Lung (tissue), 12 donors: Measurements from ENCODE around the gene NLGN3. TPM values are rescaled to one million over a fixed set of nuclear protein-coding genes. Genes with fewer than 3 reads are reported as not detected.

Experiments used
- ATAC-seq: fragments of 200-7000 bp; cut with Tn5 transposase; one replicate; pipeline ENCODE4 v1.9.1; 2020; ENCODE audit warnings: moderate number of reproducible peaks; ENCODE audit not compliant: insufficient read depth, low FRiP score
- DNase-seq, 3 donors: peaks; one replicate each; pipeline ENCODE4 v3.0.0-alpha.2; 2013 to 2017
- H3K27ac ChIP-seq, 2 donors: one replicate each; pipeline ENCODE4 v1.5.1; 2013; ENCODE audit warnings: mild to moderate bottlenecking in 2 of 2, moderate library complexity in 2 of 2, control low read depth in 1 of 2, inconsistent platforms in 1 of 2, low read depth in 1 of 2, low read length in 1 of 2
- H3K27me3 ChIP-seq, 3 donors: one replicate each; pipeline ENCODE4 v1.5.1; 2013; ENCODE audit warnings: low read length in 2 of 3; ENCODE audit not compliant: control insufficient read depth in 3 of 3, insufficient read depth in 3 of 3
- H3K36me3 ChIP-seq, 4 donors: one replicate each; pipeline ENCODE4 v1.5.1; 2013; ENCODE audit warnings: low read length in 4 of 4, mild to moderate bottlenecking in 1 of 4, moderate library complexity in 1 of 4; ENCODE audit not compliant: control insufficient read depth in 4 of 4, insufficient read depth in 4 of 4
- H3K4me1 ChIP-seq, 5 donors: one replicate each; pipeline ENCODE4 v1.5.1; 2013; ENCODE audit warnings: low read length in 5 of 5, mild to moderate bottlenecking in 2 of 5, moderate library complexity in 1 of 5; ENCODE audit not compliant: control insufficient read depth in 5 of 5, insufficient read depth in 5 of 5
- H3K4me3 ChIP-seq: one replicate; pipeline ENCODE4 v1.5.1; 2013; ENCODE audit warnings: mild to moderate bottlenecking, control low read depth, moderate library complexity
- H3K9ac ChIP-seq, 2 donors: one replicate each; pipeline ENCODE4 v1.5.1; 2013; ENCODE audit warnings: low read length in 2 of 2, control low read depth in 1 of 2; ENCODE audit not compliant: insufficient read depth in 1 of 2
- H3K9me3 ChIP-seq, 4 donors: one replicate each; pipeline ENCODE4 v1.5.1; 2013; ENCODE audit warnings: low read length in 3 of 4, mild to moderate bottlenecking in 1 of 4, moderate library complexity in 1 of 4; ENCODE audit not compliant: control insufficient read depth in 4 of 4, insufficient read depth in 3 of 4
- WGBS, 2 donors: extraction: QIAGEN DNeasy Blood & Tissue Kit; methylation state at CpG; one replicate each; pipeline ENCODE4 v1.1.7; 2013; 5-methylcytosine and 5-hydroxymethylcytosine counted together
- polyA plus RNA-seq, 2 donors: library from polyadenylated mRNA; stranded (reverse); fragments of 200-250 nt; gene quantifications; one replicate each; pipeline ENCODE4 v1.2.1, GENCODE V29; 2013
- total RNA-seq, 2 donors: library from RNA; depleted of rRNA in 1 of 2; stranded (reverse); fragments of >200 nt in 1 of 2; gene quantifications; one replicate each; pipeline ENCODE4 v1.2.1, GENCODE V29; 2014 to 2021
- TF ChIP-seq, protein P1 (sequence below): IDR thresholded peaks from 2 replicates; pipeline ENCODE4 v1.5.1; 2012; ENCODE audit warnings: mild to moderate bottlenecking; ENCODE audit errors: control extremely low read depth, extremely low read depth
- donor health status: control.
- donor health status: control.
- donor health status: Bipolar disorder and iron deficiency.
- donor health status: healthy.
- donor health status: DM: yes; HTN: yes; CAD: no.

The NLGN3 gene
- total and polyA plus RNA-seq, 4 donors: 0.20 to 1.5 (median 0.78) TPM

DNA sequence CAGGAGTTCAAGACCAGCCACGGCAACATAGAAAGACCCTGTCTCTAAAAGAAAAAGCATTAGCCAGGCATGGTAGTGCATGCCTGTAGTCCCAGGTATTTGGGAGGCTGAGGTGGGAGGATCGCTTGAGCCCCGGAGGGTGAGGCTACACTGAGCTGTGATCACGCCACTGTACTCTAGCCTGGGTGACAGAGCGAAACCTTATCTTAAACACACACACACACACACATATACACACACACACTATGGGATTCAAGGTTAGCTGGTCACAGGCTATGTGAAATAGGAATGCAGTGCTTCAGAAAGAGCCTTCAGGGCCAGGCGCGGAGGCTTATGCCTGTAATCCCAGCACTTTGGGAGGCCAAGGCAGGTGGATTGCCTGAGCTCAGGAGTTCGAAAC lies 23.5 kb downstream of the NLGN3 start:
- Histone ChIP-seq H3K27me3 (peaks cover 0 to 3% (median 0%) of the 10 kb centered on the region in 3 donors), H3K27ac (no peak overlapping the region), H3K4me3 (no peak overlapping the region), H3K4me1 (peaks cover 0 to 4% (median 0%) of the 10 kb centered on the region in 5 donors), H3K9ac (no peak overlapping the region), H3K9me3 (peaks cover 0 to 2% (median 0%) of the 10 kb centered on the region in 4 donors), H3K36me3 (no peaks in the 10 kb centered on the region)
- DNase-seq: no peak
- ATAC-seq: no peak
- 96 to 97% methylated on average over 8 of the region's 8 CpGs for WGBS, 2 donors
- TF ChIP-seq, protein P1, sequence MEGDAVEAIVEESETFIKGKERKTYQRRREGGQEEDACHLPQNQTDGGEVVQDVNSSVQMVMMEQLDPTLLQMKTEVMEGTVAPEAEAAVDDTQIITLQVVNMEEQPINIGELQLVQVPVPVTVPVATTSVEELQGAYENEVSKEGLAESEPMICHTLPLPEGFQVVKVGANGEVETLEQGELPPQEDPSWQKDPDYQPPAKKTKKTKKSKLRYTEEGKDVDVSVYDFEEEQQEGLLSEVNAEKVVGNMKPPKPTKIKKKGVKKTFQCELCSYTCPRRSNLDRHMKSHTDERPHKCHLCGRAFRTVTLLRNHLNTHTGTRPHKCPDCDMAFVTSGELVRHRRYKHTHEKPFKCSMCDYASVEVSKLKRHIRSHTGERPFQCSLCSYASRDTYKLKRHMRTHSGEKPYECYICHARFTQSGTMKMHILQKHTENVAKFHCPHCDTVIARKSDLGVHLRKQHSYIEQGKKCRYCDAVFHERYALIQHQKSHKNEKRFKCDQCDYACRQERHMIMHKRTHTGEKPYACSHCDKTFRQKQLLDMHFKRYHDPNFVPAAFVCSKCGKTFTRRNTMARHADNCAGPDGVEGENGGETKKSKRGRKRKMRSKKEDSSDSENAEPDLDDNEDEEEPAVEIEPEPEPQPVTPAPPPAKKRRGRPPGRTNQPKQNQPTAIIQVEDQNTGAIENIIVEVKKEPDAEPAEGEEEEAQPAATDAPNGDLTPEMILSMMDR: no peak

DNA sequence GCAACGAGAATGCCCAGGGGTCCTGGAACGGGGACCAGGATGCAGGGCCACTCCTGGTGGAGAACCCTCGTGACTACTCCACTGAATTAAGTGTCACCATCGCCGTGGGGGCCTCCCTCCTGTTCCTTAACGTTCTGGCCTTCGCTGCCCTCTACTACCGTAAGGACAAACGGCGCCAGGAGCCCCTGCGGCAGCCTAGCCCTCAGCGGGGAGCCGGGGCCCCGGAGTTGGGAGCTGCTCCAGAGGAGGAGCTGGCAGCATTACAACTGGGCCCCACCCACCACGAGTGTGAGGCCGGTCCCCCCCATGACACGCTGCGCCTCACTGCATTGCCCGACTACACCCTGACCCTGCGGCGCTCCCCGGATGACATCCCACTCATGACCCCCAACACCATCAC lies 24.9 kb downstream of the NLGN3 start:
- Histone ChIP-seq H3K36me3 (no peaks in the 10 kb centered on the region), H3K4me1 (peaks cover 0 to 4% (median 0%) of the 10 kb centered on the region in 5 donors), H3K4me3 (no peak overlapping the region), H3K27me3 (no peaks in the 10 kb centered on the region), H3K27ac (no peak overlapping the region), H3K9ac (no peak overlapping the region), H3K9me3 (peaks cover 0 to 2% (median 0%) of the 10 kb centered on the region in 4 donors)
- 85 to 98% methylated on average over 17 to 22 of the region's 22 CpGs for WGBS, 2 donors
- no peak for ATAC-seq
- DNase-seq: no peak
- TF ChIP-seq, protein P1: no peak

DNA sequence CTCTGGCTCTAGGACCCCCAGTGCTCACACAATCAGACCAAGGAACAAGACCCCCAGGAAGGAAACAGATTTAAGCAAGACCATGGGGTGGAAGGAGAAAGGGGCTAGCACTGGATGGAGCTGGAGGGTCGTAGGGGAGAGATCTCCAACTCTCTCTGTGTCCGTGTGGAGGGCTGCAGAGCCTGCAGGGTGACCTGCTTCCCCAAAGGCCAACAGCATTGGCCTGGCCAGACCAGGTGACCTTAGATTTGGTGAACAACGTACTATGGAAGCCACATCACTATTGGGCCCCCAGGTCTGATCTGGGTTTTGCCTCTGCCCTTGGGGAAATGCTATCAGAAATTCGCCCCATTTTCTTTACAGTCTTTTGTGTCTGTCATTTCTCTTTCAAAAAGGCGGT lies 26.0 kb downstream of the NLGN3 start:
- ATAC-seq (no peak), DNase-seq (no peak)
- Histone ChIP-seq H3K27ac (no peak overlapping the region), H3K4me3 (no peak overlapping the region), H3K36me3 (no peaks in the 10 kb centered on the region), H3K4me1 (peaks cover 0 to 4% (median 0%) of the 10 kb centered on the region in 5 donors), H3K27me3 (no peaks in the 10 kb centered on the region), H3K9me3 (peaks cover 0 to 2% (median 0%) of the 10 kb centered on the region in 4 donors), H3K9ac (no peak overlapping the region)
- TF ChIP-seq, protein P1: no peak
- 65 to 74% methylated on average over 5 of the region's 5 CpGs for WGBS, 2 donors
